ENCODE data around the gene CNTN4. TPM values are rescaled to one million over a fixed set of nuclear protein-coding genes. Genes with fewer than 3 reads are reported as not detected.

CNTN4 gene
- total RNA-seq, 1 experiment from 2014 or later, result 51.3 TPM

GRCh38 chr3:2547049-2547448 is 448.4 kb downstream of the CNTN4 start:
- ChIA-PET CTCF (no interaction called here), POLR2A (no interaction called here)
- no peak overlapping the region for H3K27ac Mint-ChIP-seq (ENCODE audit: unreplicated experiment)
- H3K9me3 Mint-ChIP-seq (ENCODE audit: unreplicated experiment), result peaks cover 20% of the 10 kb centered on the region
- TF ChIP-seq, protein P1, sequence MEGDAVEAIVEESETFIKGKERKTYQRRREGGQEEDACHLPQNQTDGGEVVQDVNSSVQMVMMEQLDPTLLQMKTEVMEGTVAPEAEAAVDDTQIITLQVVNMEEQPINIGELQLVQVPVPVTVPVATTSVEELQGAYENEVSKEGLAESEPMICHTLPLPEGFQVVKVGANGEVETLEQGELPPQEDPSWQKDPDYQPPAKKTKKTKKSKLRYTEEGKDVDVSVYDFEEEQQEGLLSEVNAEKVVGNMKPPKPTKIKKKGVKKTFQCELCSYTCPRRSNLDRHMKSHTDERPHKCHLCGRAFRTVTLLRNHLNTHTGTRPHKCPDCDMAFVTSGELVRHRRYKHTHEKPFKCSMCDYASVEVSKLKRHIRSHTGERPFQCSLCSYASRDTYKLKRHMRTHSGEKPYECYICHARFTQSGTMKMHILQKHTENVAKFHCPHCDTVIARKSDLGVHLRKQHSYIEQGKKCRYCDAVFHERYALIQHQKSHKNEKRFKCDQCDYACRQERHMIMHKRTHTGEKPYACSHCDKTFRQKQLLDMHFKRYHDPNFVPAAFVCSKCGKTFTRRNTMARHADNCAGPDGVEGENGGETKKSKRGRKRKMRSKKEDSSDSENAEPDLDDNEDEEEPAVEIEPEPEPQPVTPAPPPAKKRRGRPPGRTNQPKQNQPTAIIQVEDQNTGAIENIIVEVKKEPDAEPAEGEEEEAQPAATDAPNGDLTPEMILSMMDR (IDR thresholded peaks at IDR 0.05; ENCODE audit: insufficient read depth in 1 of 2, low read depth in 1 of 2, low read length in 1 of 2, severe bottlenecking in 1 of 2, unreplicated experiment in 1 of 2), result no peak
- DNase-seq, result no peak
- Histone ChIP-seq H3K36me3 (ENCODE audit: control insufficient read depth, insufficient read depth, low read length) (no peaks in the 10 kb centered on the region), H3K4me1 (0 out of 2 replicates have a peak, but pooled peaks cover under 1% of the 10 kb centered on the region), H3K9me3 (peaks cover 3% of the 10 kb centered on the region; the same call in 1 of the 2 replicates), H3K27me3 (replicated peaks; ENCODE audit: control insufficient read depth, insufficient read depth, low read length) (no peaks in the 10 kb centered on the region), H3K4me3 (ENCODE audit: low read depth, low read length) (no peak overlapping the region)
- H3K36me3 Mint-ChIP-seq (ENCODE audit: insufficient read depth, unreplicated experiment), result peaks cover 10% of the 10 kb centered on the region
- H3K27me3 Mint-ChIP-seq (ENCODE audit: insufficient read depth, unreplicated experiment), result peaks cover 3% of the 10 kb centered on the region
- no peak overlapping the region for H3K4me3 Mint-ChIP-seq (ENCODE audit: unreplicated experiment)
- intact Hi-C loops (cut with micrococcal nuclease; ENCODE audit: unreplicated experiment), result no loop called here
- no TSS peak for BruUV-seq (replicated peaks)
- H3K4me1 Mint-ChIP-seq (ENCODE audit: low read depth, unreplicated experiment), result no peaks in the 10 kb centered on the region

- no peak for DNase-seq
- intact Hi-C loops (cut with micrococcal nuclease; ENCODE audit: unreplicated experiment), result no loop called here
- Histone ChIP-seq H3K36me3 (ENCODE audit: control insufficient read depth, insufficient read depth, low read length) (no peaks in the 10 kb centered on the region), H3K27me3 (replicated peaks; ENCODE audit: control insufficient read depth, insufficient read depth, low read length) (no peaks in the 10 kb centered on the region), H3K4me3 (ENCODE audit: low read depth, low read length) (no peak overlapping the region), H3K9me3 (no peaks in the 10 kb centered on the region), H3K4me1 (no peaks in the 10 kb centered on the region)
- Mint-ChIP-seq H3K9me3 (ENCODE audit: unreplicated experiment) (no peaks in the 10 kb centered on the region), H3K27ac (ENCODE audit: unreplicated experiment) (no peak overlapping the region), H3K36me3 (ENCODE audit: insufficient read depth, unreplicated experiment) (no peaks in the 10 kb centered on the region), H3K27me3 (ENCODE audit: insufficient read depth, unreplicated experiment) (no peaks in the 10 kb centered on the region), H3K4me3 (ENCODE audit: unreplicated experiment) (no peak overlapping the region), H3K4me1 (ENCODE audit: low read depth, unreplicated experiment) (no peaks in the 10 kb centered on the region)
- ChIA-PET POLR2A (no interaction called here), CTCF (no interaction called here)
- no TSS peak for BruUV-seq (replicated peaks)
- TF ChIP-seq, protein P1 (IDR thresholded peaks at IDR 0.05; ENCODE audit: insufficient read depth in 1 of 2, low read depth in 1 of 2, low read length in 1 of 2, severe bottlenecking in 1 of 2, unreplicated experiment in 1 of 2), result no peak
These were observed 456.0 kb downstream of the CNTN4 start for GRCh38 chr3:2554656-2555055.

DNA sequence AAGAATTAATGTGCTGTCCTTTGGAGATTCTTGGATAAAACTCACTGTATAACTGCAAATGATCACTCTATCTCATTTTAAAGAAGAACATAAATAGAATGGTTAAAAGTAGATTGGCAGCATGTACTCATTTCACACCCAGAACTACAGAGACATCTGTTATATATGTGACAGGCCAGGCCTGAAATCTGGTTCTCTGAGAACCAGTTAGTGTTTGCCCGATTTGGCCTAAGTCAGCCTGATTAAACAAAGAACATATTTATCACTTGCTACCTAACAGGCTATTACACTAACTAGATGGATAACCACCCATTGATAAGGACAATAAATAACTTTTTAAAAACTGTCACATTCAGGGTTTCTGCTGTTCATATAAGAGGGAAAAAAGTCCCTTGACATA is 460.1 kb downstream of the CNTN4 start:
- no peaks in the 10 kb centered on the region for H3K4me1 Mint-ChIP-seq (ENCODE audit: low read depth, unreplicated experiment)
- no peak for DNase-seq
- TF ChIP-seq, protein P1 (IDR thresholded peaks at IDR 0.05; ENCODE audit: insufficient read depth in 1 of 2, low read depth in 1 of 2, low read length in 1 of 2, severe bottlenecking in 1 of 2, unreplicated experiment in 1 of 2), result no peak
- H3K27me3 Mint-ChIP-seq (ENCODE audit: insufficient read depth, unreplicated experiment), result no peaks in the 10 kb centered on the region
- H3K4me3 Mint-ChIP-seq (ENCODE audit: unreplicated experiment), result no peak overlapping the region
- H3K27ac Mint-ChIP-seq (ENCODE audit: unreplicated experiment), result no peak overlapping the region
- H3K36me3 Mint-ChIP-seq (ENCODE audit: insufficient read depth, unreplicated experiment), result no peaks in the 10 kb centered on the region
- H3K4me1 ChIP-seq, result no peaks in the 10 kb centered on the region
- no peaks in the 10 kb centered on the region for H3K27me3 ChIP-seq (replicated peaks; ENCODE audit: control insufficient read depth, insufficient read depth, low read length)
- no TSS peak for BruUV-seq (replicated peaks)
- H3K9me3 ChIP-seq, result no peaks in the 10 kb centered on the region
- no peaks in the 10 kb centered on the region for H3K36me3 ChIP-seq (ENCODE audit: control insufficient read depth, insufficient read depth, low read length)
- ChIA-PET POLR2A (no interaction called here), CTCF (no interaction called here)
- intact Hi-C loops (cut with micrococcal nuclease; ENCODE audit: unreplicated experiment), result no loop called here
- H3K9me3 Mint-ChIP-seq (ENCODE audit: unreplicated experiment), result no peaks in the 10 kb centered on the region
- no peak overlapping the region for H3K4me3 ChIP-seq (ENCODE audit: low read depth, low read length)
